CD8-positive, alpha-beta memory T cell (primary cell): ENCODE measurements around the gene SAYSD1. TPM values are rescaled to one million over a fixed set of nuclear protein-coding genes. Genes with fewer than 3 reads are reported as not detected.

Experiments used
- CTCF ChIA-PET: fragments of 350-600 bp; sonication (Branson Sonifier 250); formaldehyde crosslinking; loops from one replicate; lab custom pipeline; 2021; ENCODE audit warnings: antibody characterized with exemption; lab: Charles Lee
- POLR2A ChIA-PET: fragments of 350-600 bp; sonication (Branson Sonifier 250); formaldehyde crosslinking; loops from one replicate; lab custom pipeline; 2021; ENCODE audit warnings: antibody characterized with exemption; lab: Charles Lee
- DNase-seq, 5 donors: peaks; one replicate each; pipeline versions ENCODE4 v3.0.0 to v3.0.0-alpha.2; 2020 to 2022; ENCODE audit warnings: mixed read lengths in 1 of 5
- H3K27ac ChIP-seq: one replicate; pipeline ENCODE4 v1.7.0; 2013; ENCODE audit warnings: low read depth, mild to moderate bottlenecking, low read length, moderate library complexity
- H3K27me3 ChIP-seq: 2 replicates; pipeline ENCODE4 v1.7.0; 2013; ENCODE audit warnings: low read length, mild to moderate bottlenecking; ENCODE audit not compliant: insufficient read depth, poor library complexity, severe bottlenecking
- H3K36me3 ChIP-seq: 2 replicates; pipeline ENCODE4 v1.7.0; 2013; ENCODE audit warnings: mild to moderate bottlenecking, low read length, moderate library complexity; ENCODE audit not compliant: insufficient read depth
- H3K4me1 ChIP-seq: 2 replicates; pipeline ENCODE4 v1.7.0; 2013; ENCODE audit warnings: mild to moderate bottlenecking, low read length, moderate library complexity; ENCODE audit not compliant: insufficient read depth
- H3K4me3 ChIP-seq: 2 replicates; pipeline ENCODE4 v1.7.0; 2013; ENCODE audit warnings: mild to moderate bottlenecking, low read length
- H3K9me3 ChIP-seq: 2 replicates; pipeline ENCODE4 v1.7.0; 2013; ENCODE audit warnings: mild to moderate bottlenecking, low read length
- H3K27ac Mint-ChIP-seq, 8 donors: one replicate each; pipeline ENCODE4 v1.8.0; 2020 to 2021; ENCODE audit warnings: mixed read lengths in 8 of 8, mild to moderate bottlenecking in 6 of 8, inconsistent platforms in 3 of 8, moderate library complexity in 3 of 8
- H3K27me3 Mint-ChIP-seq, 2 donors: one replicate each; pipeline ENCODE4 v1.8.0; 2020 to 2021; ENCODE audit warnings: mixed read lengths in 2 of 2, mild to moderate bottlenecking in 1 of 2, moderate library complexity in 1 of 2
- H3K36me3 Mint-ChIP-seq, 3 donors: one replicate each; pipeline ENCODE4 v1.8.0; 2020 to 2021; ENCODE audit warnings: mixed read lengths in 3 of 3, inconsistent platforms in 1 of 3, mild to moderate bottlenecking in 1 of 3
- H3K4me1 Mint-ChIP-seq, 3 donors: one replicate each; pipeline ENCODE4 v1.8.0; 2020 to 2021; ENCODE audit warnings: mixed read lengths in 3 of 3, inconsistent platforms in 1 of 3, mild to moderate bottlenecking in 1 of 3
- H3K4me3 Mint-ChIP-seq, 7 donors: one replicate each; pipeline ENCODE4 v1.8.0; 2020 to 2021; ENCODE audit warnings: mixed read lengths in 7 of 7, mild to moderate bottlenecking in 6 of 7, moderate library complexity in 4 of 7, inconsistent platforms in 2 of 7
- H3K9me3 Mint-ChIP-seq, 5 donors: one replicate each; pipeline ENCODE4 v1.8.0; 2020 to 2022; ENCODE audit warnings: mixed read lengths in 5 of 5, mild to moderate bottlenecking in 3 of 5, moderate library complexity in 2 of 5, inconsistent platforms in 1 of 5
- polyA plus RNA-seq: library from polyadenylated mRNA; unstranded; fragments of 300-500 nt; fragmentation: Illumina TruSeq; gene quantifications from one replicate; pipeline ENCODE4 v1.2.3, GENCODE V29; 2021
- total RNA-seq, 2 experiments: library from RNA; stranded (reverse); gene quantifications; one replicate each; pipeline ENCODE4 v1.2.3, GENCODE V29; 2021

Gene SAYSD1
- total and polyA plus RNA-seq, 3 experiments from 2014 or later: 10.3 to 15.6 (median 11.6) TPM

DNA sequence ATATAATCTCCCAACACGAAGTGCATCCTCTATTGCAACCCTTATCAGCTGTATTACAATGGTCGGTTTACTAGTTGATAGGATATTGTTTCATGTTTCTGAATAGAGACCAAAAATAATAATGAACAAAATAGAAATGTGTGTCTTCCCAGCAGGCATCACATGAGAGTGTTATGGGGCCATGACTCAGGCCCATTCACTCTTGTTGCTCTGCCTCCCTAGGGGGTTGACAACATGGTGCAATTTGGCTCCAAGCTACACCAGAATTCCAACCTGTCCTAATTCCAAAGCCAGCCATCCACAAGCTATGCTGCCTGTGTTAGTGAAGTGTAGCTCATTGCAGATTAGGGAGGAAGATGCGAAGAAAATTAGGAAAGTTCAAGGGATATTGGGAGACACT lies 13.1 kb upstream of the SAYSD1 start:
- ChIA-PET POLR2A (no interaction called here), CTCF (no interaction called here)
- H3K27me3 Mint-ChIP-seq: peaks cover 9 to 24% of the 10 kb centered on the region in 2 donors
- H3K4me1 Mint-ChIP-seq: no peaks in the 10 kb centered on the region
- no peak overlapping the region for H3K4me3 Mint-ChIP-seq
- Histone ChIP-seq H3K9me3 (no peaks in the 10 kb centered on the region), H3K4me1 (no peaks in the 10 kb centered on the region), H3K27me3 (no peaks in the 10 kb centered on the region), H3K36me3 (no peaks in the 10 kb centered on the region), H3K4me3 (no peak overlapping the region), H3K27ac (no peak overlapping the region)
- H3K9me3 Mint-ChIP-seq: peaks cover 0 to 3% (median 2%) of the 10 kb centered on the region in 5 donors
- H3K27ac Mint-ChIP-seq: peak overlapping the region in 1 of 8 donors; percentile 1
- DNase-seq: no peak
- peaks cover 0 to 8% (median 0%) of the 10 kb centered on the region in 3 donors for H3K36me3 Mint-ChIP-seq

- peaks cover 7 to 21% of the 10 kb centered on the region in 2 donors for H3K27me3 Mint-ChIP-seq
- CTCF ChIA-PET: interaction anchor here (1.1 kb wide), 1 partner anchor 45 kb away, joined by 3 read pairs; no protein-coding TSS in a partner anchor
- H3K4me3 Mint-ChIP-seq: no peak overlapping the region
- Histone ChIP-seq H3K27me3 (no peaks in the 10 kb centered on the region), H3K27ac (no peak overlapping the region), H3K36me3 (no peaks in the 10 kb centered on the region), H3K4me3 (no peak overlapping the region), H3K9me3 (no peaks in the 10 kb centered on the region), H3K4me1 (no peaks in the 10 kb centered on the region)
- POLR2A ChIA-PET: interaction anchor here (1.3 kb wide), 1 partner anchor 9 kb away, joined by 3 read pairs; the partner anchor contains the start of gene SAYSD1
- no peak for DNase-seq
- H3K9me3 Mint-ChIP-seq: no peaks in the 10 kb centered on the region
- no peaks in the 10 kb centered on the region for H3K4me1 Mint-ChIP-seq
- peaks cover 0 to 4% (median 0%) of the 10 kb centered on the region in 3 donors for H3K36me3 Mint-ChIP-seq
- H3K27ac Mint-ChIP-seq: no peak overlapping the region
Observed at GRCh38 chr6:39124114-39124513, 9.1 kb upstream of the SAYSD1 start.

- Mint-ChIP-seq H3K27me3 (peaks cover 5 to 6% of the 10 kb centered on the region in 2 donors), H3K4me3 (no peak overlapping the region), H3K27ac (no peak overlapping the region), H3K4me1 (peaks cover 10 to 17% (median 16%) of the 10 kb centered on the region in 3 donors), H3K36me3 (peaks cover 0 to 5% (median 0%) of the 10 kb centered on the region in 3 donors), H3K9me3 (no peaks in the 10 kb centered on the region)
- H3K4me1 ChIP-seq: peaks cover 9% of the 10 kb centered on the region
- no peak overlapping the region for H3K4me3 ChIP-seq
- H3K27me3 ChIP-seq: no peaks in the 10 kb centered on the region
- no peaks in the 10 kb centered on the region for H3K9me3 ChIP-seq
- CTCF ChIA-PET: no interaction called here
- no peaks in the 10 kb centered on the region for H3K36me3 ChIP-seq
- POLR2A ChIA-PET: no interaction called here
- no peak for DNase-seq
- no peak overlapping the region for H3K27ac ChIP-seq
Observed at GRCh38 chr6:39118921-39119320, 3.9 kb upstream of the SAYSD1 start.

DNA sequence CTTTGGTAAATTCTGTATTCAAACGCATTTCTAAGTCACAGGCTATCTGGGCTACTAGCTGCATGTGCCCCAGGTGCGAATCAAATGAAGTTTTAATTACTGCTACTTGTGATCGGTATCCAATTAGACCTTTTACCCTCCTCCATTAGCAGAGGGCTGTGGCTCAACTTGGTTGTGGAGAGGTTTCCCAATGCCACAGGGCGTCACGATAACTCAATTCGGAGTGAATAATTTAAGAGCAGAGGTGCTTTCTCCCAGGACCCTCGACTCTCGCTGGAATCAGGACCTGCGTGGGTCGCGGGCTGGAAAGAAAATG lies 640 bp downstream of the SAYSD1 start:
- no peaks in the 10 kb centered on the region for H3K9me3 Mint-ChIP-seq
- peaks cover 0 to 17% (median 10%) of the 10 kb centered on the region in 3 donors for H3K36me3 Mint-ChIP-seq
- H3K27me3 Mint-ChIP-seq: peaks cover 0 to 2% of the 10 kb centered on the region in 2 donors
- CTCF ChIA-PET: no interaction called here
- no peaks in the 10 kb centered on the region for H3K27me3 ChIP-seq
- H3K4me3 ChIP-seq: peak overlapping the region; percentile 71
- H3K27ac Mint-ChIP-seq: peak overlapping the region; percentile 92 to 99 (median 98)
- POLR2A ChIA-PET: interaction anchor here (0.7 kb wide), 1 partner anchor 9 kb away, joined by 3 read pairs; no protein-coding TSS in a partner anchor
- peaks cover 34% of the 10 kb centered on the region for H3K4me1 ChIP-seq
- no peaks in the 10 kb centered on the region for H3K9me3 ChIP-seq
- peaks cover 37 to 58% (median 55%) of the 10 kb centered on the region in 3 donors for H3K4me1 Mint-ChIP-seq
- peak overlapping the region; percentile 88 for H3K27ac ChIP-seq
- no peaks in the 10 kb centered on the region for H3K36me3 ChIP-seq
- DNase-seq: no peak
- H3K4me3 Mint-ChIP-seq: peak overlapping the region; percentile 90 to 99 (median 96)

DNA sequence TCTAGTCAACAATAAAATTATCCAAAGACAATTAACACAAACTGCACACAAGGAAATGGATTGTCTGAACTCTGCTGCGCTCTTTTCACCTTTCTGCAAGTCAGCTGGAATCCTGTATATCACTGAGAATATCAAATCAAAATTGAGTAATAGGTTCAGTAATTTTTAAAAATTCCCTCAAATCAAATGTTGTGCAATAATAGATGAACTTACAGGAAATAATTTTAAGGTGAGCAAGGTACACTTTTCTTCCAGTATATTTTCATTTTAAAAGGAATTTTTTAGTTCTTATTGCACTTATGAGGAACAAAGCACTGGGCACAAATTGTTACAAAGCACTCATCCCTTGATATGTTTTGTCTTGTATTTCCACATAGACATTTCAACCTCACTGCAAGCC lies 1.2 kb downstream of the SAYSD1 start:
- no peaks in the 10 kb centered on the region for H3K27me3 ChIP-seq
- ChIA-PET CTCF (no interaction called here), POLR2A (no interaction called here)
- Mint-ChIP-seq H3K4me3 (peak overlapping the region; percentile 90 to 99 (median 96)), H3K27me3 (peaks cover 0 to 2% of the 10 kb centered on the region in 2 donors), H3K36me3 (peaks cover 5 to 22% (median 10%) of the 10 kb centered on the region in 3 donors), H3K9me3 (no peaks in the 10 kb centered on the region), H3K4me1 (peaks cover 37 to 58% (median 58%) of the 10 kb centered on the region in 3 donors), H3K27ac (peak overlapping the region; percentile 92 to 99 (median 98))
- H3K27ac ChIP-seq: peak overlapping the region; percentile 88
- H3K36me3 ChIP-seq: no peaks in the 10 kb centered on the region
- peak overlapping the region; percentile 71 for H3K4me3 ChIP-seq
- no peaks in the 10 kb centered on the region for H3K9me3 ChIP-seq
- H3K4me1 ChIP-seq: peaks cover 34% of the 10 kb centered on the region
- DNase-seq: no peak

GRCh38 chr6:39111280-39111679 lies 3.7 kb downstream of the SAYSD1 start:
- Mint-ChIP-seq H3K4me1 (peaks cover 40 to 66% (median 61%) of the 10 kb centered on the region in 3 donors), H3K27ac (peak overlapping the region; percentile 41 to 92 (median 78)), H3K27me3 (peaks cover 0 to 2% of the 10 kb centered on the region in 2 donors), H3K4me3 (peak overlapping the region; percentile 36 to 93 (median 68)), H3K36me3 (peaks cover 7 to 31% (median 15%) of the 10 kb centered on the region in 3 donors), H3K9me3 (no peaks in the 10 kb centered on the region)
- Histone ChIP-seq H3K4me3 (peak overlapping the region; percentile 28), H3K36me3 (no peaks in the 10 kb centered on the region), H3K4me1 (peaks cover 34% of the 10 kb centered on the region), H3K9me3 (no peaks in the 10 kb centered on the region), H3K27ac (no peak overlapping the region), H3K27me3 (no peaks in the 10 kb centered on the region)
- ChIA-PET POLR2A (no interaction called here), CTCF (no interaction called here)
- peak in 1 of 5 donors; percentile 32 for DNase-seq

DNA sequence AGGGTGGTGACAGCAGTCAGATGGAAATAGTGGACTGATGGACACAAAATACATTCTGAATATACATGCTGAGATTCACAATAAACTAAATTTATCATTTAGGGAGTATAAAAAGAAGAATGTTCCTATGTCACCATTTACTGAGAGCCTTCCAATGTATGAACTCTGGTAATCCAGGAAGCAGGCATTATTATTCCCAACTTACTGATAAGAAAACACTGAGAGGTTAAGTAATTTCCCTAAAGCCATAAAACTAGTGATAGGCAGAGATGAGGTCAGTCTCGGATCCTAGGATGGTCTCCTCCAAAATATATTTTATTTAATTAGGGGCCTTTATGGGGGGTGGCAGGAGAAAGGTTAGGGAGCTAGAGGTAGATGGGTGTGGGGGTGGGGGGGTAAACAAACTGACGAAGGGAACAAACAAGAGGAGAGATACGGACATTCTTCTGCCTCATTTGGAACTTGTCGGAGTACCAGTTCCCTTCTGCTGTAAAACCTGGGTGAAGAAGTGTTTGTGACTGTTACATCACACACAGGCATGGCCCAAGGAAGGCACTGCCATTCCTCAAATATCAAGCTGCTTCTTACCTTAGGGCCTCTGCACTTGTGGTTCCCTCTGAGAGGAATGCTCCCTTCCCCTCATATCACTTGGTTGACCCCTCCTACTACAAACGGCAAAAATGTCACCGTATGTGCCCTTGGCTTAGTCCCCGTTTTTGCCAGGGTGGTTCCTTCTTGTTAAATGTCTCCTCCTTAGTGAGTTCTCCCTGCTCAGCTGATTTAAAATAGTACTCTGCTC lies 6.7 kb downstream of the SAYSD1 start:
- Mint-ChIP-seq H3K9me3 (no peaks in the 10 kb centered on the region), H3K27ac (no peak overlapping the region), H3K4me1 (peaks cover 24 to 44% (median 37%) of the 10 kb centered on the region in 3 donors), H3K36me3 (peaks cover 20 to 49% (median 27%) of the 10 kb centered on the region in 3 donors), H3K27me3 (no peaks in the 10 kb centered on the region), H3K4me3 (no peak overlapping the region)
- H3K4me1 ChIP-seq: peaks cover 18% of the 10 kb centered on the region
- no peak for DNase-seq
- POLR2A ChIA-PET: no interaction called here
- no peaks in the 10 kb centered on the region for H3K27me3 ChIP-seq
- H3K27ac ChIP-seq: no peak overlapping the region
- CTCF ChIA-PET: interaction anchor here (1.3 kb wide), 1 partner anchor 194 kb away, joined by 3 read pairs; no protein-coding TSS in a partner anchor
- H3K4me3 ChIP-seq: no peak overlapping the region
- H3K9me3 ChIP-seq: no peaks in the 10 kb centered on the region
- peaks cover 12% of the 10 kb centered on the region for H3K36me3 ChIP-seq

GRCh38 chr6:39107641-39108040 lies 7.3 kb downstream of the SAYSD1 start:
- no peaks in the 10 kb centered on the region for H3K9me3 ChIP-seq
- peaks cover 17% of the 10 kb centered on the region for H3K4me1 ChIP-seq
- no peak for DNase-seq
- ChIA-PET CTCF (no interaction called here), POLR2A (no interaction called here)
- H3K4me3 ChIP-seq: no peak overlapping the region
- peaks cover 20 to 54% (median 27%) of the 10 kb centered on the region in 3 donors for H3K36me3 Mint-ChIP-seq
- no peak overlapping the region for H3K4me3 Mint-ChIP-seq
- H3K36me3 ChIP-seq: peaks cover 12% of the 10 kb centered on the region
- no peak overlapping the region for H3K27ac ChIP-seq
- H3K27me3 Mint-ChIP-seq: no peaks in the 10 kb centered on the region
- H3K27ac Mint-ChIP-seq: no peak overlapping the region
- H3K27me3 ChIP-seq: no peaks in the 10 kb centered on the region
- H3K9me3 Mint-ChIP-seq: no peaks in the 10 kb centered on the region
- H3K4me1 Mint-ChIP-seq: peaks cover 23 to 38% (median 31%) of the 10 kb centered on the region in 3 donors
